B cell (primary cell): ENCODE data around the gene FAM222A.

Experiments used
- EZH2 ChIP-seq: IDR thresholded peaks from 2 replicates; pipeline ENCODE4 v1.6.1; 2012; ENCODE audit warnings: borderline replicate concordance, low read depth, mild to moderate bottlenecking, moderate library complexity, low read length; ENCODE audit not compliant: insufficient read depth, poor library complexity, severe bottlenecking
- TF ChIP-seq, protein P1 (sequence below): fragments of 200-600 bp; IDR thresholded peaks from one replicate; pipeline ENCODE4 v1.8.0; 2022; ENCODE audit warnings: antibody characterized with exemption, mild to moderate bottlenecking

GRCh38 chr12:109813810-109814416, 100.3 kb downstream of the FAM222A start:
- TF ChIP-seq, protein P1, sequence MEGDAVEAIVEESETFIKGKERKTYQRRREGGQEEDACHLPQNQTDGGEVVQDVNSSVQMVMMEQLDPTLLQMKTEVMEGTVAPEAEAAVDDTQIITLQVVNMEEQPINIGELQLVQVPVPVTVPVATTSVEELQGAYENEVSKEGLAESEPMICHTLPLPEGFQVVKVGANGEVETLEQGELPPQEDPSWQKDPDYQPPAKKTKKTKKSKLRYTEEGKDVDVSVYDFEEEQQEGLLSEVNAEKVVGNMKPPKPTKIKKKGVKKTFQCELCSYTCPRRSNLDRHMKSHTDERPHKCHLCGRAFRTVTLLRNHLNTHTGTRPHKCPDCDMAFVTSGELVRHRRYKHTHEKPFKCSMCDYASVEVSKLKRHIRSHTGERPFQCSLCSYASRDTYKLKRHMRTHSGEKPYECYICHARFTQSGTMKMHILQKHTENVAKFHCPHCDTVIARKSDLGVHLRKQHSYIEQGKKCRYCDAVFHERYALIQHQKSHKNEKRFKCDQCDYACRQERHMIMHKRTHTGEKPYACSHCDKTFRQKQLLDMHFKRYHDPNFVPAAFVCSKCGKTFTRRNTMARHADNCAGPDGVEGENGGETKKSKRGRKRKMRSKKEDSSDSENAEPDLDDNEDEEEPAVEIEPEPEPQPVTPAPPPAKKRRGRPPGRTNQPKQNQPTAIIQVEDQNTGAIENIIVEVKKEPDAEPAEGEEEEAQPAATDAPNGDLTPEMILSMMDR = no peak
- TF ChIP-seq EZH2 = no peak
